H9 (cell line): ENCODE data around the gene EFNA1. TPM values are rescaled to one million over a fixed set of nuclear protein-coding genes. Genes with fewer than 3 reads are reported as not detected.
A peak's percentile ranks its signal among the peaks of the same experiment; 100 is the strongest.

Experiments used
- DNase-seq: peaks from one replicate; pipeline ENCODE4 v3.0.0-alpha.2; 2017
- H2AFZ ChIP-seq: one replicate; pipeline ENCODE4 v1.6.1; 2013; ENCODE audit warnings: mild to moderate bottlenecking, low read length, control low read depth, moderate library complexity
- H2AK5ac ChIP-seq: 2 replicates; pipeline ENCODE4 v1.6.1; 2013; ENCODE audit warnings: low read length, control low read depth, mixed read lengths; ENCODE audit not compliant: insufficient read length
- H2BK120ac ChIP-seq: one replicate; pipeline ENCODE4 v1.6.1; 2013; ENCODE audit warnings: low read depth, mild to moderate bottlenecking, low read length, control low read depth, inconsistent platforms; ENCODE audit not compliant: poor library complexity, severe bottlenecking
- H2BK12ac ChIP-seq: 2 replicates; pipeline ENCODE4 v1.6.1; 2013; ENCODE audit warnings: low read length, control low read depth, mixed read lengths, low read depth; ENCODE audit not compliant: insufficient read length
- H2BK15ac ChIP-seq: 2 replicates; pipeline ENCODE4 v1.6.1; 2013; ENCODE audit warnings: low read depth, low read length, control low read depth
- H2BK20ac ChIP-seq: one replicate; pipeline ENCODE4 v1.6.1; 2013; ENCODE audit warnings: low read depth, mild to moderate bottlenecking, low read length, control low read depth, inconsistent platforms; ENCODE audit not compliant: poor library complexity, severe bottlenecking
- H2BK5ac ChIP-seq: 2 replicates; pipeline ENCODE4 v1.6.1; 2013; ENCODE audit warnings: low read length, control low read depth, mixed read lengths; ENCODE audit not compliant: insufficient read length
- H3K14ac ChIP-seq: 2 replicates; pipeline ENCODE4 v1.6.1; 2013; ENCODE audit warnings: low read length, control low read depth; ENCODE audit not compliant: insufficient read depth
- H3K18ac ChIP-seq: 2 replicates; pipeline ENCODE4 v1.6.1; 2013; ENCODE audit warnings: low read depth, mild to moderate bottlenecking, mixed read lengths, low read length, control low read depth; ENCODE audit not compliant: insufficient read length
- H3K23ac ChIP-seq: 2 replicates; pipeline ENCODE4 v1.6.1; 2013; ENCODE audit warnings: low read length, control low read depth, mixed read lengths, low read depth; ENCODE audit not compliant: insufficient read length
- H3K23me2 ChIP-seq: 2 replicates; pipeline ENCODE4 v1.6.1; 2013; ENCODE audit warnings: low read depth, mild to moderate bottlenecking, mixed read lengths, low read length, control low read depth; ENCODE audit not compliant: insufficient read length, poor library complexity, severe bottlenecking
- H3K27ac ChIP-seq: 2 replicates; pipeline ENCODE4 v1.5.1; 2013; ENCODE audit warnings: low read length, control low read depth, mixed read lengths, low read depth; ENCODE audit not compliant: insufficient read length
- H3K27me3 ChIP-seq: 2 replicates; pipeline ENCODE4 v1.6.1; 2013; ENCODE audit warnings: low read length, control low read depth, inconsistent platforms; ENCODE audit not compliant: insufficient read depth
- H3K4ac ChIP-seq: 2 replicates; pipeline ENCODE4 v1.6.1; 2013; ENCODE audit warnings: low read depth, mild to moderate bottlenecking, control low read depth, inconsistent platforms, low read length, moderate library complexity
- H3K4me1 ChIP-seq: 2 replicates; pipeline ENCODE4 v1.6.1; 2013; ENCODE audit warnings: low read length, control low read depth, inconsistent platforms; ENCODE audit not compliant: insufficient read depth
- H3K4me2 ChIP-seq: 2 replicates; pipeline ENCODE4 v1.6.1; 2013; ENCODE audit warnings: low read length, control low read depth, mixed read lengths; ENCODE audit not compliant: insufficient read length, insufficient read depth
- H3K56ac ChIP-seq: 2 replicates; pipeline ENCODE4 v1.6.1; 2013; ENCODE audit warnings: low read depth, mild to moderate bottlenecking, mixed read lengths, low read length, control low read depth; ENCODE audit not compliant: insufficient read length
- H3K79me1 ChIP-seq: 2 replicates; pipeline ENCODE4 v1.6.1; 2013; ENCODE audit warnings: low read depth, mild to moderate bottlenecking, moderate library complexity, low read length, control low read depth, inconsistent platforms; ENCODE audit not compliant: insufficient read depth, poor library complexity, severe bottlenecking
- H3K79me2 ChIP-seq: 2 replicates; pipeline ENCODE4 v1.6.1; 2013; ENCODE audit warnings: low read length, control low read depth, inconsistent platforms; ENCODE audit not compliant: insufficient read depth
- H3K9ac ChIP-seq: 2 replicates; pipeline ENCODE4 v1.6.1; 2013; ENCODE audit warnings: low read length, control low read depth, mixed read lengths; ENCODE audit not compliant: insufficient read length; ENCODE audit errors: extremely low read depth
- H3K9me3 ChIP-seq: one replicate; pipeline ENCODE4 v1.6.1; 2013; ENCODE audit warnings: low read depth, low read length, inconsistent platforms; ENCODE audit not compliant: control insufficient read depth
- H3T11ph ChIP-seq: one replicate; pipeline ENCODE4 v1.6.1; 2013; ENCODE audit warnings: mild to moderate bottlenecking, low read length, control low read depth, inconsistent platforms
- H4K20me1 ChIP-seq: one replicate; pipeline ENCODE4 v1.6.1; 2013; ENCODE audit not compliant: control insufficient read depth, insufficient read length, insufficient read depth
- H4K5ac ChIP-seq: 2 replicates; pipeline ENCODE4 v1.6.1; 2013; ENCODE audit warnings: low read depth, mild to moderate bottlenecking, mixed read lengths, low read length, control low read depth; ENCODE audit not compliant: insufficient read length
- H4K8ac ChIP-seq: replicated peaks from 2 replicates; pipeline ENCODE4 v1.6.1; 2013; ENCODE audit warnings: low read length, control low read depth, mixed read lengths, low read depth; ENCODE audit not compliant: insufficient read length
- H4K91ac ChIP-seq: 2 replicates; pipeline ENCODE4 v1.6.1; 2013; ENCODE audit warnings: low read depth, mild to moderate bottlenecking, moderate library complexity, mixed read lengths, low read length, control low read depth; ENCODE audit not compliant: insufficient read length
- H3K27ac Mint-ChIP-seq, 3 experiments: 2 replicates in 2 of 3; 3 replicates in 1 of 3; pipeline ENCODE4 v1.8.0; 2020 to 2021; ENCODE audit warnings: mixed read lengths in 3 of 3, mild to moderate bottlenecking in 1 of 3, moderate library complexity in 1 of 3
- H3K27me3 Mint-ChIP-seq: 2 replicates; pipeline ENCODE4 v1.8.0; 2021; ENCODE audit warnings: low read depth, mild to moderate bottlenecking, moderate library complexity, mixed read lengths
- H3K36me3 Mint-ChIP-seq, 3 experiments: 2 replicates in 2 of 3; 3 replicates in 1 of 3; pipeline ENCODE4 v1.8.0; 2020 to 2021; ENCODE audit warnings: low read depth in 3 of 3, mixed read lengths in 3 of 3; ENCODE audit not compliant: insufficient read depth in 1 of 3
- H3K4me1 Mint-ChIP-seq, 2 experiments: 2 replicates each; pipeline ENCODE4 v1.8.0; 2020; ENCODE audit warnings: mixed read lengths in 2 of 2
- H3K4me3 Mint-ChIP-seq, 2 experiments: 2 replicates in 1 of 2; 3 replicates in 1 of 2; pipeline ENCODE4 v1.8.0; 2020 to 2021; ENCODE audit warnings: mild to moderate bottlenecking in 2 of 2, mixed read lengths in 2 of 2, moderate library complexity in 1 of 2
- H3K9me3 Mint-ChIP-seq, 2 experiments: 2 replicates in 1 of 2; 3 replicates in 1 of 2; pipeline ENCODE4 v1.8.0; 2020; ENCODE audit warnings: mild to moderate bottlenecking in 2 of 2, mixed read lengths in 2 of 2, moderate library complexity in 1 of 2
- CTCF ChIP-seq: fragments of 200-600 bp; sonication (generic); conservative IDR thresholded peaks from 3 replicates; pipeline ENCODE4 v1.8.0; 2021; ENCODE audit warnings: antibody characterized with exemption, mild to moderate bottlenecking
- WGBS: extraction: QIAGEN DNeasy Blood & Tissue Kit; methylation state at CpG from one replicate; pipeline ENCODE4 v1.1.7; 2013; ENCODE audit warnings: missing lambda C conversion rate, low lambda C conversion rate, mixed read lengths; ENCODE audit not compliant: insufficient read length; ENCODE audit errors: extremely low coverage; 5-methylcytosine and 5-hydroxymethylcytosine counted together
- total RNA-seq: library from RNA; stranded (reverse); gene quantifications from 2 replicates; pipeline ENCODE4 v1.2.1, GENCODE V29; 2021

EFNA1 gene
- total RNA-seq, 1 experiment from 2014 or later = 1.4 TPM

GRCh38 chr1:155093911-155094621 lies 33.6 kb upstream of the EFNA1 start:
- Histone ChIP-seq H3K23ac (no peak overlapping the region), H2BK120ac (no peak overlapping the region), H4K20me1 (no peaks in the 10 kb centered on the region), H3K9me3 (no peaks in the 10 kb centered on the region), H4K91ac (no peak overlapping the region), H2AFZ (no peak overlapping the region), H3K14ac (no peak overlapping the region; the same call in 1 of the 2 replicates), H2BK12ac (no peak overlapping the region), H3K27ac (no peak overlapping the region), H3T11ph (no peak overlapping the region), H2BK5ac (no peak overlapping the region), H4K8ac (no peak overlapping the region), H3K9ac (no peak overlapping the region), H3K4ac (no peak overlapping the region), H3K27me3 (peaks cover 2% of the 10 kb centered on the region; the same call in 1 of the 2 replicates), H3K18ac (no peak overlapping the region), H3K4me1 (no peaks in the 10 kb centered on the region), H3K4me2 (no peak overlapping the region), H2AK5ac (no peak overlapping the region), H3K79me2 (no peaks in the 10 kb centered on the region), H2BK20ac (no peak overlapping the region), H3K23me2 (peaks cover 6% of the 10 kb centered on the region), H3K79me1 (no peaks in the 10 kb centered on the region), H4K5ac (no peak overlapping the region), H3K56ac (no peak overlapping the region), H2BK15ac (no peak overlapping the region)
- no peak for DNase-seq
- Mint-ChIP-seq H3K27ac (no peak overlapping the region; a peak in 2 of 7 replicates), H3K27me3 (peaks cover 54% of the 10 kb centered on the region), H3K9me3 (peaks cover 0 to 2% of the 10 kb centered on the region in 2 experiments; a peak in 1 of 5 replicates), H3K4me1 (peaks cover 17 to 23% of the 10 kb centered on the region in 2 experiments), H3K36me3 (no peaks in the 10 kb centered on the region), H3K4me3 (no peak overlapping the region)
- TF ChIP-seq CTCF = peak; percentile 64; the same call in 2 of the 3 replicates
- no CpG with 5 or more reads among the region's 13 CpGs for WGBS
